ENCODE measurements around the gene SH2D4B.
"Not testable (repeated sequence)": the region's sequence is repeated elsewhere in the genome, so short reads cannot be mapped to it uniquely, and the experiment has no call there.

GRCh38 chr10:80534059-80534458, 3.6 kb upstream of the SH2D4B start:
- not testable (repeated sequence) for TF ChIP-seq POLR2A, CTCF (IDR thresholded peaks at IDR 0.05)
